Caco-2 (cell line): ENCODE data around the gene HCRTR2. TPM values are rescaled to one million over a fixed set of nuclear protein-coding genes. Genes with fewer than 3 reads are reported as not detected.

Source experiments
- BruUV-seq: library from RNA; stranded (reverse); fragments of 400-500 nt; replicated peaks from 2 replicates; lab custom pipeline; 2021; lab: Mats Ljungman, UMichigan
- CTCF ChIA-PET: fragments of 300-600 bp; sonication (Branson Sonifier 250); formaldehyde crosslinking; loops from one replicate; lab custom pipeline; 2022; ENCODE audit warnings: antibody characterized with exemption; lab: Charles Lee
- POLR2A ChIA-PET: fragments of 300-600 bp; sonication (Branson Sonifier 250); formaldehyde crosslinking; loops from one replicate; lab custom pipeline; 2022; ENCODE audit warnings: antibody characterized with exemption; lab: Charles Lee
- DNase-seq, 2 experiments: peaks; one replicate each; pipeline versions ENCODE4 v3.0.0 to v3.0.0-alpha.2; 2020 to 2022
- H3K27me3 ChIP-seq: replicated peaks from 2 replicates; pipeline ENCODE4 v1.6.0; 2011; ENCODE audit warnings: low read length; ENCODE audit not compliant: control insufficient read depth, insufficient read depth
- H3K36me3 ChIP-seq: 2 replicates; pipeline ENCODE4 v1.5.1; 2011; ENCODE audit warnings: low read length; ENCODE audit not compliant: control insufficient read depth, insufficient read depth
- H3K4me1 ChIP-seq: fragments of 250-450 bp; sonication (Bioruptor Pico); 2 replicates; pipeline ENCODE4 v1.5.1; 2020; ENCODE audit warnings: mild to moderate bottlenecking
- H3K4me3 ChIP-seq: 2 replicates; pipeline ENCODE4 v1.5.1; 2011; ENCODE audit warnings: low read depth, mild to moderate bottlenecking, control low read depth, low read length
- H3K9me3 ChIP-seq: fragments of 250-450 bp; sonication (Bioruptor Pico); 2 replicates; pipeline ENCODE4 v1.5.1; 2020; ENCODE audit warnings: mild to moderate bottlenecking, moderate library complexity
- H3K27ac Mint-ChIP-seq: one replicate; pipeline ENCODE4 v1.8.0; 2022; ENCODE audit warnings: mixed read lengths; ENCODE audit not compliant: unreplicated experiment
- H3K27me3 Mint-ChIP-seq: one replicate; pipeline ENCODE4 v1.8.0; 2022; ENCODE audit warnings: mixed read lengths; ENCODE audit not compliant: insufficient read depth, unreplicated experiment
- H3K36me3 Mint-ChIP-seq: one replicate; pipeline ENCODE4 v1.8.0; 2022; ENCODE audit warnings: mild to moderate bottlenecking, mixed read lengths; ENCODE audit not compliant: insufficient read depth, unreplicated experiment
- H3K4me1 Mint-ChIP-seq: one replicate; pipeline ENCODE4 v1.8.0; 2022; ENCODE audit warnings: low read depth, mixed read lengths; ENCODE audit not compliant: unreplicated experiment
- H3K4me3 Mint-ChIP-seq: one replicate; pipeline ENCODE4 v1.8.0; 2022; ENCODE audit warnings: mild to moderate bottlenecking, moderate library complexity, mixed read lengths; ENCODE audit not compliant: unreplicated experiment
- H3K9me3 Mint-ChIP-seq: one replicate; pipeline ENCODE4 v1.8.0; 2022; ENCODE audit warnings: mixed read lengths; ENCODE audit not compliant: unreplicated experiment
- CTCF ChIP-seq, 2 experiments: fragments of 200-600 bp in 1 of 2; IDR thresholded peaks; 1 replicate in 1 of 2; 2 replicates in 1 of 2; pipeline versions ENCODE4 v1.5.1 to v1.8.0; 2011 to 2022; ENCODE audit warnings: antibody characterized with exemption in 1 of 2, control low read depth in 1 of 2, inconsistent platforms in 1 of 2, low read depth in 1 of 2, low read length in 1 of 2, mild to moderate bottlenecking in 1 of 2, moderate library complexity in 1 of 2; ENCODE audit not compliant: insufficient read depth in 1 of 2, severe bottlenecking in 1 of 2, unreplicated experiment in 1 of 2
- intact Hi-C: fragments of 100-400 bp; cut with micrococcal nuclease; formaldehyde crosslinking; loops from one replicate; pipeline ENCODE4 v1.10.0; 2022; ENCODE audit not compliant: unreplicated experiment
- total RNA-seq: library from RNA; stranded (reverse); gene quantifications from 2 replicates; pipeline ENCODE4 v1.2.3, GENCODE V29; 2022

HCRTR2 gene
- total RNA-seq, 1 experiment from 2014 or later: 1.3 TPM

GRCh38 chr6:55281215-55281614, 106.9 kb downstream of the HCRTR2 start:
- H3K9me3 Mint-ChIP-seq: no peaks in the 10 kb centered on the region
- POLR2A ChIA-PET: no interaction called here
- no peaks in the 10 kb centered on the region for H3K27me3 ChIP-seq
- no peak overlapping the region for H3K27ac Mint-ChIP-seq
- H3K36me3 ChIP-seq: no peaks in the 10 kb centered on the region
- H3K9me3 ChIP-seq: no peaks in the 10 kb centered on the region
- DNase-seq: no peak
- CTCF ChIA-PET: interaction anchor here (0.6 kb wide), 1 partner anchor 549 kb away, joined by 7 read pairs; no protein-coding TSS in a partner anchor
- H3K27me3 Mint-ChIP-seq: no peaks in the 10 kb centered on the region
- no peaks in the 10 kb centered on the region for H3K4me1 Mint-ChIP-seq
- no TSS peak for BruUV-seq
- intact Hi-C loops: loop anchor here (10.0 kb wide), 1 partner anchor 104 kb away; no protein-coding TSS in a partner anchor
- H3K4me3 Mint-ChIP-seq: no peak overlapping the region
- no peaks in the 10 kb centered on the region for H3K36me3 Mint-ChIP-seq
- no peak for TF ChIP-seq CTCF (IDR thresholded peaks at IDR 0.05; ENCODE audit: insufficient read depth in 1 of 2, low read depth in 1 of 2, low read length in 1 of 2, severe bottlenecking in 1 of 2, unreplicated experiment in 1 of 2)
- H3K4me1 ChIP-seq: peaks cover 20% of the 10 kb centered on the region
- no peak overlapping the region for H3K4me3 ChIP-seq

GRCh38 chr6:55282115-55282514, 107.8 kb downstream of the HCRTR2 start:
- no peaks in the 10 kb centered on the region for H3K27me3 ChIP-seq
- intact Hi-C loops: loop anchor here (10.0 kb wide), 1 partner anchor 103 kb away; no protein-coding TSS in a partner anchor
- Mint-ChIP-seq H3K27ac (no peak overlapping the region), H3K27me3 (no peaks in the 10 kb centered on the region), H3K4me3 (no peak overlapping the region), H3K36me3 (no peaks in the 10 kb centered on the region), H3K9me3 (no peaks in the 10 kb centered on the region), H3K4me1 (no peaks in the 10 kb centered on the region)
- DNase-seq: no peak
- POLR2A ChIA-PET: no interaction called here
- no peaks in the 10 kb centered on the region for H3K9me3 ChIP-seq
- peaks cover 20% of the 10 kb centered on the region for H3K4me1 ChIP-seq
- CTCF ChIA-PET: no interaction called here
- no peaks in the 10 kb centered on the region for H3K36me3 ChIP-seq
- H3K4me3 ChIP-seq: no peak overlapping the region
- no peak for TF ChIP-seq CTCF (IDR thresholded peaks at IDR 0.05; ENCODE audit: insufficient read depth in 1 of 2, low read depth in 1 of 2, low read length in 1 of 2, severe bottlenecking in 1 of 2, unreplicated experiment in 1 of 2)
- no TSS peak for BruUV-seq

DNA sequence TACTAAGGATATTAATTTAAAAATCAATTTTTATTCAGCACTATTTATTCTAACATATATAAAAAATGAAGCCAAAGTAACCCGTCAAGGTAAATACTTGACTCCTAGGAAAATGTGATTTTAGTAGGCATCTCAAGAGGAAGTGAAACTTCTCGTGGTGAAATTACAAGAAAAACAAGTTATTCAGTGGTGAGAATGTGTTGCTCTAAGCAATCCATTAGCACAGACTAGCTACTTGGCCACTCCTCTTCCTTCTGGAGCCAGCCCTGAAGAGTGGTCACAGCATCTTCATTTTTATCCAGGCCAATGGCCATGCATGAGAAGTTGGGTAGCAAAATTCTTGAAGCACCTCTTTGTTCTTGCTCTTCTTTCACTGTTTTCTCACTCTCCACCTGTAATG, 112.5 kb downstream of the HCRTR2 start:
- no peaks in the 10 kb centered on the region for H3K36me3 Mint-ChIP-seq
- H3K9me3 ChIP-seq: no peaks in the 10 kb centered on the region
- DNase-seq: no peak
- H3K27ac Mint-ChIP-seq: no peak overlapping the region
- TF ChIP-seq CTCF (IDR thresholded peaks at IDR 0.05; ENCODE audit: insufficient read depth in 1 of 2, low read depth in 1 of 2, low read length in 1 of 2, severe bottlenecking in 1 of 2, unreplicated experiment in 1 of 2): no peak
- POLR2A ChIA-PET: no interaction called here
- H3K9me3 Mint-ChIP-seq: no peaks in the 10 kb centered on the region
- no peaks in the 10 kb centered on the region for H3K4me1 Mint-ChIP-seq
- H3K4me3 Mint-ChIP-seq: no peak overlapping the region
- H3K27me3 ChIP-seq: no peaks in the 10 kb centered on the region
- no peaks in the 10 kb centered on the region for H3K36me3 ChIP-seq
- CTCF ChIA-PET: no interaction called here
- BruUV-seq: no TSS peak
- no peaks in the 10 kb centered on the region for H3K27me3 Mint-ChIP-seq
- intact Hi-C loops: loop anchor here (10.0 kb wide), 1 partner anchor 98 kb away; no protein-coding TSS in a partner anchor
- H3K4me1 ChIP-seq: peaks cover 3% of the 10 kb centered on the region; the same call in 1 of the 2 replicates
- H3K4me3 ChIP-seq: no peak overlapping the region
